ENCODE data around the gene SMIM35. TPM values are rescaled to one million over a fixed set of nuclear protein-coding genes. Genes with fewer than 3 reads are reported as not detected.

SMIM35 gene
- polyA plus RNA-seq, 1 of the 3 experiments (the other 2 are of a cell fraction), result not detected

- 33% methylated on average over 7 of the region's 7 CpGs for WGBS (ENCODE audit: low lambda C conversion rate)
- POLR2A ChIA-PET, result no interaction called here
- no peaks in the 10 kb centered on the region for H3K9me3 ChIP-seq
- H3K9me2 ChIP-seq, result no peaks in the 10 kb centered on the region
- H3K4me3 ChIP-seq (ENCODE audit: low read depth in 2 of 2, low read length in 1 of 2), result no peak overlapping the region
- H2AFZ ChIP-seq (ENCODE audit: low read depth), result no peak overlapping the region
- TF ChIP-seq FOSL2 (IDR thresholded peaks at IDR 0.05; ENCODE audit: borderline replicate concordance, low read depth) (no peak), POLR2AphosphoS5 (IDR thresholded peaks at IDR 0.05; ENCODE audit: low read depth, low read length) (no peak), MXI1 (IDR thresholded peaks at IDR 0.05; ENCODE audit: low read depth, low read length) (no peak), NRF1 (IDR thresholded peaks at IDR 0.05; ENCODE audit: low read depth, low read length) (no peak)
- TF ChIP-seq, protein P1, sequence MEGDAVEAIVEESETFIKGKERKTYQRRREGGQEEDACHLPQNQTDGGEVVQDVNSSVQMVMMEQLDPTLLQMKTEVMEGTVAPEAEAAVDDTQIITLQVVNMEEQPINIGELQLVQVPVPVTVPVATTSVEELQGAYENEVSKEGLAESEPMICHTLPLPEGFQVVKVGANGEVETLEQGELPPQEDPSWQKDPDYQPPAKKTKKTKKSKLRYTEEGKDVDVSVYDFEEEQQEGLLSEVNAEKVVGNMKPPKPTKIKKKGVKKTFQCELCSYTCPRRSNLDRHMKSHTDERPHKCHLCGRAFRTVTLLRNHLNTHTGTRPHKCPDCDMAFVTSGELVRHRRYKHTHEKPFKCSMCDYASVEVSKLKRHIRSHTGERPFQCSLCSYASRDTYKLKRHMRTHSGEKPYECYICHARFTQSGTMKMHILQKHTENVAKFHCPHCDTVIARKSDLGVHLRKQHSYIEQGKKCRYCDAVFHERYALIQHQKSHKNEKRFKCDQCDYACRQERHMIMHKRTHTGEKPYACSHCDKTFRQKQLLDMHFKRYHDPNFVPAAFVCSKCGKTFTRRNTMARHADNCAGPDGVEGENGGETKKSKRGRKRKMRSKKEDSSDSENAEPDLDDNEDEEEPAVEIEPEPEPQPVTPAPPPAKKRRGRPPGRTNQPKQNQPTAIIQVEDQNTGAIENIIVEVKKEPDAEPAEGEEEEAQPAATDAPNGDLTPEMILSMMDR (IDR thresholded peaks at IDR 0.05), result no peak
- H3K27ac ChIP-seq (ENCODE audit: low read depth in 2 of 2, low read length in 1 of 2), result no peak overlapping the region
- no peaks in the 10 kb centered on the region for H3F3A ChIP-seq (replicated peaks; ENCODE audit: insufficient read depth)
- no peak overlapping the region for H3K9ac ChIP-seq
- peaks cover 7% of the 10 kb centered on the region; the same call in 1 of the 2 replicates for H3K27me3 ChIP-seq (ENCODE audit: insufficient read depth)
- no peak overlapping the region for H3K4me2 ChIP-seq
- H3K4me1 ChIP-seq (ENCODE audit: control insufficient read depth in 1 of 2, insufficient read depth in 2 of 2, low read depth in 1 of 2, low read length in 1 of 2), result peaks cover 0 to 2% of the 10 kb centered on the region in 2 experiments; a peak in 1 of 4 replicates
- CTCF ChIA-PET, result interaction anchor here (1.6 kb wide), 1 partner anchor 114 kb away, joined by 6 read pairs; no protein-coding TSS in a partner anchor
- no peaks in the 10 kb centered on the region for H4K20me1 ChIP-seq (ENCODE audit: insufficient read depth)
- DNase-seq, result no peak
- no peaks in the 10 kb centered on the region for H3K36me3 ChIP-seq (replicated peaks in 1 of 2; ENCODE audit: control insufficient read depth in 1 of 2, insufficient read depth in 2 of 2, low read length in 1 of 2)
- no peaks in the 10 kb centered on the region for H3K79me2 ChIP-seq (ENCODE audit: insufficient read depth)
Observed at GRCh38 chr11:118060869-118061268, 25.9 kb downstream of the SMIM35 start.

DNA sequence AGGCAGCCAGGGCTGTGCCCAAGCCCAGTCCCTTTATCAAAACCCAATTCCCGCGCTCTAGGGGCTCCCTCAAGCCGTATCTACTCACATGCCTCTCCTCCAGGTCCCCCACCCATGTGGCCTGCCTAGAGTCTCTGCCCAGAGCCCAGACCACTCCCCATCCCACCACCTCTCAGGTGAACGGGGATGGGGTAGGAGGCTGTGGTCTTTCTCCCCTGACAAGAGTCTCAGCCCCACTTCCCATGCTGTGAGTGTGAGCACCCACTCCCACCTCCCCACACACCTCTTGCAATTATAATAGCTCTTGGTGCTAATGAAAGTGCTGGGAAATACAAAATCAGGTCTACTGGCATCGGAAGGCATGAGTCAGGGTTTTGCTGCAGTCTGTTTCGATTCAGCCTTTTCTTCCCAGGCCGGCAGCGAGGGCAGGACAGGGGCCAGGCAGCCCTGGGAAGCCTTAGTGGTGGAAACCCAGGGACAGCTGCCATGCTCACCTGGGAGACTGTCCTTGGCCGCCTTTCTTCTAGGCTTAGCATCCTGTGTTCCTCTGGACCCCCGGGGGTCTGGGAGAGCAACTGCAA lies 26.6 kb downstream of the SMIM35 start:
- H3K79me2 ChIP-seq (ENCODE audit: insufficient read depth), result no peaks in the 10 kb centered on the region
- H3K4me3 ChIP-seq (ENCODE audit: low read depth in 2 of 2, low read length in 1 of 2), result no peak overlapping the region
- TF ChIP-seq TAF1 (IDR thresholded peaks at IDR 0.05; ENCODE audit: borderline replicate concordance, low read depth, low read length), result no peak
- no peak for TF ChIP-seq NRF1 (IDR thresholded peaks at IDR 0.05; ENCODE audit: low read depth, low read length)
- TF ChIP-seq TEAD4 (IDR thresholded peaks at IDR 0.05; ENCODE audit: borderline replicate concordance, insufficient read depth), result no peak
- no peak for TF ChIP-seq USF1 (IDR thresholded peaks at IDR 0.05; ENCODE audit: borderline replicate concordance, low read depth)
- TF ChIP-seq SIN3A (IDR thresholded peaks at IDR 0.05; ENCODE audit: borderline replicate concordance, low read depth, low read length), result no peak
- TF ChIP-seq EP300 (IDR thresholded peaks at IDR 0.05; ENCODE audit: borderline replicate concordance in 1 of 2, low read depth in 1 of 2, low read length in 1 of 2), result no peak
- TF ChIP-seq SMC3 (IDR thresholded peaks at IDR 0.05; ENCODE audit: low read depth, low read length), result no peak
- no peak for TF ChIP-seq PBX3 (IDR thresholded peaks at IDR 0.05)
- no peak for TF ChIP-seq FOSL2 (IDR thresholded peaks at IDR 0.05; ENCODE audit: borderline replicate concordance, low read depth)
- no peak for TF ChIP-seq FOXM1 (IDR thresholded peaks at IDR 0.05; ENCODE audit: low read depth)
- no peak for TF ChIP-seq RXRA (IDR thresholded peaks at IDR 0.05; ENCODE audit: borderline replicate concordance, low read depth)
- TF ChIP-seq, protein P2, sequence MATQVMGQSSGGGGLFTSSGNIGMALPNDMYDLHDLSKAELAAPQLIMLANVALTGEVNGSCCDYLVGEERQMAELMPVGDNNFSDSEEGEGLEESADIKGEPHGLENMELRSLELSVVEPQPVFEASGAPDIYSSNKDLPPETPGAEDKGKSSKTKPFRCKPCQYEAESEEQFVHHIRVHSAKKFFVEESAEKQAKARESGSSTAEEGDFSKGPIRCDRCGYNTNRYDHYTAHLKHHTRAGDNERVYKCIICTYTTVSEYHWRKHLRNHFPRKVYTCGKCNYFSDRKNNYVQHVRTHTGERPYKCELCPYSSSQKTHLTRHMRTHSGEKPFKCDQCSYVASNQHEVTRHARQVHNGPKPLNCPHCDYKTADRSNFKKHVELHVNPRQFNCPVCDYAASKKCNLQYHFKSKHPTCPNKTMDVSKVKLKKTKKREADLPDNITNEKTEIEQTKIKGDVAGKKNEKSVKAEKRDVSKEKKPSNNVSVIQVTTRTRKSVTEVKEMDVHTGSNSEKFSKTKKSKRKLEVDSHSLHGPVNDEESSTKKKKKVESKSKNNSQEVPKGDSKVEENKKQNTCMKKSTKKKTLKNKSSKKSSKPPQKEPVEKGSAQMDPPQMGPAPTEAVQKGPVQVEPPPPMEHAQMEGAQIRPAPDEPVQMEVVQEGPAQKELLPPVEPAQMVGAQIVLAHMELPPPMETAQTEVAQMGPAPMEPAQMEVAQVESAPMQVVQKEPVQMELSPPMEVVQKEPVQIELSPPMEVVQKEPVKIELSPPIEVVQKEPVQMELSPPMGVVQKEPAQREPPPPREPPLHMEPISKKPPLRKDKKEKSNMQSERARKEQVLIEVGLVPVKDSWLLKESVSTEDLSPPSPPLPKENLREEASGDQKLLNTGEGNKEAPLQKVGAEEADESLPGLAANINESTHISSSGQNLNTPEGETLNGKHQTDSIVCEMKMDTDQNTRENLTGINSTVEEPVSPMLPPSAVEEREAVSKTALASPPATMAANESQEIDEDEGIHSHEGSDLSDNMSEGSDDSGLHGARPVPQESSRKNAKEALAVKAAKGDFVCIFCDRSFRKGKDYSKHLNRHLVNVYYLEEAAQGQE (IDR thresholded peaks at IDR 0.05; ENCODE audit: low read depth, low read length), result no peak
- TF ChIP-seq TCF12 (IDR thresholded peaks at IDR 0.05), result no peak
- no peak for TF ChIP-seq USF2 (IDR thresholded peaks at IDR 0.05; ENCODE audit: borderline replicate concordance, low read depth, low read length)
- no peak for DNase-seq
- H4K20me1 ChIP-seq (ENCODE audit: insufficient read depth), result no peaks in the 10 kb centered on the region
- CTCF ChIA-PET, result interaction anchor here (1.6 to 10.1 kb wide), 2 partner anchors 109 to 113 kb away, joined by 6 to 173 read pairs; no protein-coding TSS in a partner anchor
- 47% methylated on average over 5 of the region's 10 CpGs for WGBS (ENCODE audit: low lambda C conversion rate)
- H3K9me2 ChIP-seq, result no peaks in the 10 kb centered on the region
- no peak overlapping the region for H3K9ac ChIP-seq
- no peak overlapping the region for H2AFZ ChIP-seq (ENCODE audit: low read depth)
- H3K27ac ChIP-seq (ENCODE audit: low read depth in 2 of 2, low read length in 1 of 2), result no peak overlapping the region
- H3K9me3 ChIP-seq, result no peaks in the 10 kb centered on the region
- no peak overlapping the region for H3K4me2 ChIP-seq
- no peaks in the 10 kb centered on the region for H3F3A ChIP-seq (replicated peaks; ENCODE audit: insufficient read depth)
- peaks cover 7% of the 10 kb centered on the region; the same call in 1 of the 2 replicates for H3K27me3 ChIP-seq (ENCODE audit: insufficient read depth)
- H3K36me3 ChIP-seq (replicated peaks in 1 of 2; ENCODE audit: control insufficient read depth in 1 of 2, insufficient read depth in 2 of 2, low read length in 1 of 2), result no peaks in the 10 kb centered on the region
- peaks cover 0 to 2% of the 10 kb centered on the region in 2 experiments; a peak in 1 of 4 replicates for H3K4me1 ChIP-seq (ENCODE audit: control insufficient read depth in 1 of 2, insufficient read depth in 2 of 2, low read depth in 1 of 2, low read length in 1 of 2)
- POLR2A ChIA-PET, result no interaction called here

Data from SK-N-SH (cell line).